Stimulated activated CD4-positive, alpha-beta T cell treated with anti-CD3 and anti-CD28 coated beads, Interleukin-15, amount 100 ng/mL, for 1 hour (primary cell): Measurements from ENCODE around the gene DBI.
"Not testable (repeated sequence)": the region's sequence is repeated elsewhere in the genome, so short reads cannot be mapped to it uniquely, and the experiment has no call there.

Experiments used
- DNase-seq, 2 donors: peaks; one replicate each; pipeline ENCODE4 v3.0.0-alpha.2; 2020; ENCODE audit warnings: low read depth in 1 of 2, low spot score in 1 of 2

DBI gene

DNA sequence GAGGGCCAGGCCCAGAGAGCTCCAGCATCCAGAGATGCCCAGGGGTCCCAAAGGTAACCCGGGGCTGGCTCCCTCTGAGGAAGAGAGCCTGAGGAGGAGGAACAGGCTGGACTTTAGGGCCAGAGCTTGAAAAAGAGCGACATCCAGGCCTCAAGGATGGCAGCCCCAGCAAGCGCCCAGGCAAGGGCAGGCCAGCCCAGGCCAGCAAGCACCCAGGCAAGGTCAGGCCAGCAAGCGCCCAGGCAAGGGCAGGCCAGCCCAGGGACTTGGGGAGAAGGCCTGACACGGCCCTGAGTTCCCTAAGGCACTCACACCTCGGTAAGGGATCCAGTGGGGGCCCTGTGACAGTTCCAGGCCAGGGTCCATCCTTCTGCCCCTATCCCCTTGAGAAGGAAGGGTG lies 30.4 kb downstream of the DBI start:
- no peak for DNase-seq

DNA sequence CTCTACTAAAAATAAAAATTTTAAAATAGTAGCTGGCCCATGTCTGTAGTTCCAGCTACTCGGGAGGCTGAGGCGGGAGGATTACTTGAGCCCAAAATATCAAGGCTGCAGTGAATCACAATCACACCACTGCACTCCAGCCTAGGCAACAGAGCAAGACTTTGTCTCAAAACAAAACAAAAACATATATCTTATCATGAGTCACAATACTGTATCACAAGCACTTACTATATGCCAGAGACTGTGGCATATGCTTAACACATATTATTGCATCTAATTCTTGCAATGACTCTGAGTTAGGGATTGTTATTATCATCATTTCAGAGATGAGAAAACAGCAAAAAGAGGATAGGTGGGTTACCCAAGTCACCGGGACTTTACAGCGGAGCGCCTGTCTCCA lies 35.3 kb downstream of the DBI start:
- no peak for DNase-seq

DNA sequence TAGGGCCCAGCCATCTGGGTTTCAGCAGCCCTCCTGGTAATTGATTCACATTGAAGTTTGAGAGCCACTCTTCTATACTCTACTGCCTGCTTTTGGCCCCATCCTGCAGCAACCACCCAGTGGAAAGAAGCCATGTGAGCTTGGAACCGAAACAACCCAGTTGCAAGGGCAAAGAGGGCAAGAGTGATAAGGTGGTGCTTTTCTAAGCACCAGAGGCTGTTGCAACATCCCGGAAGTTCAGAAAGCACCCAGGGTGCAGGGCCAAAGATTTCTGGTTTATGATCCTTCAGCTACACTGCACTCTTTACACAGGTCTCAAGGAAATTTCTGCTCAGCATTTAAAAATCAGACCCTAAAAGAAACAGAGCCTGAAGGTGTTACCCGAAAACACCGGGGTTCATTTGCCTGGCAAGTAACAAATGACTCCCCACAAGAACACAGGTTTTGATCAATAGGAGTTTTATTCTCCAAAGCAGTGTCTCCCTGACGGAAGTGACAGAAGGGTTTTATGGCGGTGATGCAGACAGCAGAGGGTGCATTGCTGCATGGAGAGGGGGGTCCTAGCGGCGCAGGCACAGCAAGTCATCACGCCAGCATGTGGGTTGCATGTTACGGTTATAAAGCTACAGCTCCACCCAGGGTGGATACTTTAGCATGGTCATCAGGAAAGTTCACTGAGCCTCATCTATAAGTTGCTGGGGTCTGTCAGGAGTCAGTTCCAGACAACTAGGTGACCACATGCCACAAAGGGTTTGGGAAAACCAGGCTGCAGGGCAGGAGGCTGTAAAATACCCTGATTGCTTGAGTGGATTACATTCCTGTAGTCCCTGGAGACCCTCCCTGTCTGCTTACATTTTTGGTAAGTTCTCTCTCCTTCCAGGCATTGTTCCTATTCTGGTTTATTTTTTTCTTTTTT lies 36.1 kb downstream of the DBI start:
- no peak for DNase-seq

DNA sequence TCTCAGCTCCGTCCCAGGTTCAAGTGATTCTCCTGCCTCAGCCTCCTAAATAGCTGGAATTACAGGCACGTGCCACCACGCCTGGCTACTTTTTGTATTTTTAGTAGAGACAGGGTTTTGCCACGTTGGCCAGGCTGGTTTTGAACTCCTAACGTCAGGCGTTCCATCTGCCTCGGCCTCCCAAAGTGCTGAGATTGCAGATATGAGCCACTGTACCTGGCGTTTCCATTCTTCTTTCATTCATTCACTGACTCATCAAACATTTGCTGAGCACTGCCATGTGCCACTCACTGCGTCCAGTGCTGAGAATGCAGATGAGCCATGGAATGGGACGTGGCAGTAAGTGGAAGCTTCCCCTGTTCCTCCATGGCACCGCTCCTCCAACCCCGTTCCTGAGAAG lies 36.8 kb downstream of the DBI start:
- not testable (repeated sequence) for DNase-seq

DNA sequence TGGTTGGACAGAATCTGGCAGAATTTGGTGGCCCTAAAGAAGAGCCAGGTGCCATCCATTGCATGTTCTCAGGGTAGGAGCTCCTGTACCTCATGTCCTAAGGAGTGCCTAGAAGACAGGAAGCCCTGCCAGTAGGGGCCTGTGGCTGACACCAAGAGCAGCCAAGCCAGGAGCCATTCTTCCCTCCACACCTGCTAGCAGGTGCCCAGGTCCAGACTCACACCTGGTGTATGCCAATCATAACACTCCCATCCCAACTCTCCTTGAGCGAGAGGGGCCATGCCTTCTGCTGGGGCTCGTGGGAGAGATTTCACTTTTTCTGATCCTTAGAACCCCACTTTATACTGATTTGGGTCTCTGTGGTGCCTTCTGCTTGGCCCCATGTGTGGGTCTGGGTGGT lies 38.4 kb downstream of the DBI start:
- DNase-seq = no peak

DNA sequence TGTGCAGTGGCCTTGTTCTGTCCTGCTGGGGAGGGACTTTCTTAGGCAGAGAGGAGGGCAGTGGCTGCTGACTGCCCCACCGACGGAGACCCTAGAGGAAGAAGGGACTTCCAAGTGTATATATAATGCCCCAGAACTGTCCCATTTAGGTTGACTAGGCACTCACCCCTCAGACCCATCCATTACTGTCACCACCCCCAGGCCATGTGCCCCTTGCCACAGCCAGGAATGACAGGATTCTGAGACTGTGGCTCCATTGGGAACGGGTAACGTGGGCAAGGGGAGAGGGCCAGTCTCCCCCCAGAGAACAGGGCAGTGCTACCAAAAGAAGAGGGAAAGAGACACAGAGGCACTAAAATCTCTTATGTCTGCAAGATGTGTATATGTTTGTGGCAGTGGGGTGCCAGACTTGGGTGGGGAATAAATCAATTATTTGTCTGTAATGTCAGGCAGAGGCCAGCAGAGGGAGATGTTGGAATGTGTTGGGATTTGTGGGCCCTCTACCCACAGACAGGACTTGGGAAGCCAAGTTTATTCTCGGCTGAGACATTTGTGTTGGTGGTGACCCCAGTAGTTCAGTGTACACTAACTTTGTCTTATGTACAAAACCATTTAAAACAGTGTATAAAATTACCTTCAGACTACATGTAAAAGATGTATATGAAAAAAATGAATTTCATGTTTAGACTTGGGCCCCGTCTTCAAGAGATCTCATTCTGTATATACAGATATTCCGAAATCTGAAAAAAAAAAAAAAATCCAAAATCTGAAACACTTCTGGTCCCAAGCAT lies 40.8 kb downstream of the DBI start:
- no peak for DNase-seq

DNA sequence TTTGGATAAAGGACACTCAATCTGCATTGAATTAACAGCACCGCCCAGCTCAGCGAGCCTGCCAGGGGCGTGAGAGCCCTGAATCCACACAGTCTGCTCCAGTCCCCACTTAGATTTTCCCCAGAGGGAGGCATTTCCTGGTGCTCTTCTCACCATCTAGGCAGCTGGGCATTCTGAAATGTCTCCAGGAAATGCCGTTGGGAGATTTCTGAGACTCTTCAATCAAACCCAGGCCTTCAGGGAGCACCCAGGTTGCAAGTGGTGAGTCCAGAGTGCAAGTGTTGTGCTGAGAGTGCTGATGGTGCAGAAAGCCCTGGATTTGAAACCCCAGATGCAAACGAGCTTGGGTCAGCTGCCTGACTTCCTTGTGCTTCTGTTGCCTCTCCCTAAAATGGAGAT lies 41.4 kb downstream of the DBI start:
- no peak for DNase-seq

DNA sequence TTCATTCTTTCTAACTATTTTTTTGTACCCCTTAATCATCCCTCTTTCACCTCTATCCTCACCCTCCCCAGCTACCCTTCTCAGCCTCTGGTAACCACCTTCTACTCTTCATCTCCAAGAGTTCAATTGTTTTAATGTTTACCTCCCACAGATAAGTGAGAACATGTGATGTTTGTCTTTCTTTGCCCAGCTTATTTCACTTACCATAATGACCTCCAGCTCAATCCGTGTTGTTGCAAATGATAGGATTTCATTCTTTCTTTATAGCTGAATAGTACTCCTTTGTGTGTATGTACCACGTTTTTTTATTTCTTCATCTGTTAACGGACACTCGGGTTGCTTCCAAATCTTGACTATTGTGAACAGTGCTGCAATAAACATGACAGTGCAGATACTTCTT lies 42.7 kb downstream of the DBI start:
- no peak for DNase-seq

DNA sequence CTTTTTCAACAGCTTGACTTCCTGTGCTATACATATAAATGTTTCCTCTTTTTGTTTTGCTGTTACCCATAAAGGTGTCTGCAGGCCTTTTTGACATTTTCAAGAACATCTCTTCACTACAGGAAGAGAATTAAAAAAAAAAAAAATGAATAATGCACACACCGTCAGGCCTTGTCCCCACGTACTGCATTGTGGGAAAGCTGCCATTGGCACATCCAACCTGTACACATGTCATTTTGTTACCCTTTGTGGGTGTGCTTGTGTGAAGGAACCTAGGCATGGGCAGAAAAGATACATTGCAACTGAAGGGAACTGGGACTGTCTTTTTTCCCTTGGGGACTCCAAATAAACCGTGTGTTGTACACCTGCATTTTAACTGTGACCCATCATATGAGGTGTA lies 48.1 kb downstream of the DBI start:
- DNase-seq = no peak

DNA sequence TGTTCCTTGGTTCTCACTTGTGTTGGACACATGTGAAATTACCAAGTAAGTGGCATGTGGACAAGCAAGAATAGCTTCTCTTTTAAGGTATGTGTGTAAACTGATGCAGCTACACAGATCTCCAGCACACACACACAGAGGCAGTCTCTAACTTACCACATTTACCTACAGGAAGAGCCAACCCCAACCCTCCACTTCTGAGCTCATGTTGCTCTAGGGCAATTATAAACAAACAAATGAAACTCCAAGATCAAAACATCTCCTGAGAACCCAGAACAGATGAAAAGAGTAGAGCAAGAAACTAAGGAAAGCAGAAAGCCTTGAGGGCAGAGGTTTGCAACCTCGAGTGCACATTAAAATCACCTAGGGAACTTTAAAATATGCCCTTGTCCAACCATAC lies 48.9 kb downstream of the DBI start:
- no peak for DNase-seq

DNA sequence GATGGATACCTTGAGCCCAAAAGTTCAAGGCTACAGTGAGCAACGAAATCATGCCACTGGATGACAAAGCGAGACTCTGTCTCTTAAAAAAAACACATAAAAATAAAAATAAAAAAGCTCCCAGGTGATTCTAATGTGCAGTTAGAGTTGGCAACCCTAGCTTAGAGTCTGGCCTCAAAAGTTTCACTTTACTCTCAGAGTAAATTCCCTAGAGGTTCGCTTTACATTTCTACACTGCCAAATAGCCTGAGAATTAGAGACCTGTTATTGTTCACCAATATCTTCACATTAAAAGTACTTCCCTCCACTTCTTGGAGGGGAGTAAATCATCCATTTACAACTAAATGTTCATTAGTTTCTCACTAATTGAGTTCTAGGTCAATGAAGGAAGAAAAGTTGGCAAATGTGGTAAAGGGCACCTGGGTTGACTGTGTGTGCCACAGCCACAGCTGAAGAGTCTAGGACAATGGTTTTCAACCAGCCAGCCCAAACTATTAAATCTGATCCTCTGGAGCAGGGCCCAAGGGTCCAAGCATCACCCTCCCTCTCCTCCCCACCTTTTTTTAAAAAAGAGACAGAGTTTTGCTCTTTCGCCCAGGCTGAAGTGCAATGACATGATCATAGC lies 49.6 kb downstream of the DBI start:
- no peak for DNase-seq

DNA sequence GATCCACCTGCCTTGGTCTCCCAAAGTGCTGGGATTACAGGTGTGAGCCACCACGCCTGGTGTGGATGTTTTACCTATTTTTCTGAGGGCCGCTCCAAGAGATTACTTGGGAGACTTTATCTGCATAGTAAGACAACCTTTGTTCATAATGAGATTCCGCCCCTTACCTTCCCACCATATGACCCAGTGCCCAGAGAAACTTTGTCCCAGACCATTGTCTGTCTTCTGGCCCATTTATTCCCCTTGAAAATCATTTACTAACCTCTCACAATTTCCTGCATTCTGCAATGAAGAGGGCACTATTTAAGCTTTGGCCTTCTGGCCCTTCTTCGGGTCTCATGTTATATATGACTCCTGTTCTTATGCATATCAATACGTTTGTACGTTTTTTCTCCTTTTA lies 51.1 kb downstream of the DBI start:
- DNase-seq = no peak

DNA sequence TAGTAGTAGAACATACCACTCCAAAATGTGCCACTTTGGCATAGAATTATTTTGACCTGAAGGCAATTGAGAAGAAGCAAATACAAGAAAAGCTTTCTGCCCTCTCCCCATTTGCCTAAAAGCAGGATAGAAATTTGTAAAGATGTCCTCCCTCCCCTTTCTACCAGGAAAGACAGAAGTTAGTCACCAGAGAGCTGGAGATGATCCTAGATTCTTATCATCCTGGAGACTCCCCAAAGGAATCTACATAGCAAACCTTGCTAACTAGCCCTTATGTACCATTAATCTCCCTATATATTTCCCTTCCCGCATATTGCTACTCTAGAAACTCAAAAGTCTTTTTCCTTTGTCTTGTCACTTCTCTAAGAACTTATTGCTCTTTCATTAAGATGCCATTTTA lies 52.3 kb downstream of the DBI start:
- no peak for DNase-seq

DNA sequence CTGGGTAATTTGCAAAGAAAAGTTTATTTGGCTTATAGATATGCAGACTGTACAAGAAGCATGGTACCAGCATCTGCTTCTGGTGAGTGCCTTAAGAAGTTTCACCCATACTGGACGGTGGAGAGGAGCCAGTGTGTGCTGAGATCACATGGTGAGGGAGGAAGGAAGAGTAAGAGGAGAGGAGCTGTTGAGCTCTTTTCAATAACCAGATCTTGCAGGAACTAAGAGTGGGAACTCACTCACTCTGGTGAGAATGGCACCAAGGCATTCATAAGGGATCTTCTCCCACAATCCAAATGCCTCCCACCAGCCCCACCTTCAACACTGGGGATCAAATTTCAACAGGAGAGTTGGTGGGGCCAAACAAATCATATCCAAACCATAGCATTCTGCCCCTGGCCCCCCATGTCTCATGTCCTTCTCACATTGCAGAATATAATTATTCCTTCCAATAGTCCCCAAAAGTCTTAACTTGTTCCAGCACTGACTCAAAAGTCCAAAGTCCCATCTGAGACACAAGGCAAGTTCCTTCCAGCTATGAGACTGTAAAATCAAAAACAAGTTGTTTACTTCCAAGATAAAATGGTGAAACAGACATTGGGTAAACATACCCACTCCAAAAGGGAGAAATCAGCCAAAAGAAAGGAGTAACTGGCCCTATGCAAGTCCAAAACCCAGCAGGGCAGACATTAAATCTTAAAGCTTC lies 53.2 kb downstream of the DBI start:
- DNase-seq = no peak

DNA sequence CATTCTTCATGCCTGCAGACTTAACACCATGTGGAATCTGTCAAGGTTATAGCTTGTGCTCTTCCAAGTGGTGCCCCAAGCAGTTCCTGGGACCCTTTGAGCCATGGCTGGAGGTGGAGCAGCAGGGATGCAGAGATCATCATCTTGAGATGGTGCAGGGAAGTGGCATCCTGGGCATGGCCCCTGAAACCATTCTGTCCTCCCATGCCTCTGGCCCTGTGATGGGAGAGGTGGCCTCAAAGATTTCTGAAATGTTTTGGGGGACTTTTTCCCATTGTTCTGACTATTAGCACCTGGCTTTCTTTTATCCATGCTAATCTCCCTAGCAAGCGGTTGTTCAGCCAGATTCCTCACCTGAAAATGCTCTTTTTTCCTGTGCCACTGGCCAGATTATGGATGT lies 54.5 kb downstream of the DBI start:
- no peak for DNase-seq

DNA sequence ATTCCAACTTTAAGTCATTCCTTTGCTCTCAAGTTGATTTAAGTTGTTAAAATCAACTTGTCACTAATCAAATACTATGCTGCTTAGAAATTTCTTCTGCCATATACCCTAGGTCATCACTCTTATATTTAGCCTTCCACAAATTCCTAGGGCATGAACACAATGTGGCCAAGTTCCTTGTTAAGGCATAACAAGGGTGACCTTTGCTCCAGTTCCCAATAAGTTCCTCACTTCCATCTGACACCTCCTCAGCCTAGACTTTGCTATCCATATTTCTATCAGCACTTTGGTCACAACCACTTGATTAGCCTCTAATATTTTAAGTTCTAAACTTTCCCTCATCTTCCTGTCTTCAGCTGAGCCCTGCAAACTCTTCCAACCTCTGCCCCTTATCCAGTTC lies 55.0 kb downstream of the DBI start:
- no peak for DNase-seq
